ENCODE results near the gene L3MBTL1.
A peak's percentile ranks its signal among the peaks of the same experiment; 100 is the strongest.
"Not testable (repeated sequence)": the region's sequence is repeated elsewhere in the genome, so short reads cannot be mapped to it uniquely, and the experiment has no call there.

The L3MBTL1 gene

DNA sequence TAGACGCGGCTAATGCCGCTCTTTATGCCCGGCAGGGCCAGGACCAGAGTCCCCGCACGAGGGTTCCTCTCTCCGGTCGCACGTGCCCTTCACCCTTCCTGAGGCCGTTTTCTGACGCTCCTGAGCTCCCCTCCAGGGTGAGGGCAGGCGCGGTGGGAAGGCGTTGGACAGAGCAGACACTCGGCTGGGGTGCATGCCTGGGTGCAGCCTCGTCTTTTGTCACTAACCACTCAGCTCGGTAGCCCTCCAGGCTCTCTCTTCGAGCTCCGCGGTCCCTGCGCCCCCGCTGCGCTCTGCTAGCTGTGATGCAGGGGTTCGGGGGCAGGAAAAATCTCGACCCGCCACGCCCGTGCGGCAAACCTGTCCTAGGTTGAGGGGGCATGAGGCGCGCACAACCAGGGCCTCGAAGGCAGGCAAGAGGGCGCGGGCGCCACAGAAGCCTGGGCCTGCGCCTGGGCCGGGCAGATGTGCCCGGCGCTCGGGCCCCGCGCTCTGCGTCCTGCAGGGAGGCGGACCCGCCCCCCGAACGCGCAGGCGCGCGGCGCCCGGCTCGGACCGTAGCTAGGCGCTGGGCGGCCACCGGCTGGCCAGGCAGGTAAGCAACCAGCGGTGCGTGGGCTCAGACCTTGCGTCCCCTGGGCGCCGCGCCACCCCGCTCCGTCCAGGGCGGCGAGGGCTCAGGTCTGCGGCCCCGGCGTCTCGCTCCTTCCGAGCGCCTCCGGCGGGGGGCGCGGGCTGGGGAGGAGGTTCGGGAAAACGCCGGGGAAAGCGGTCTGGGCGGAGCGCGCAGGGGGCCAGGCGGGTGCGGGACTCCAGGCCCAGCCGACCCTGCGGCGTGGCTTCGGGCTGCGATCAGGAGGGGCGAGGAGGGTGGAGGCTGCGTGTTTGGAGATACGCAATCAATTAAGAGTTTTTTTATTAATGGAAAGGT lies at the start of gene L3MBTL1:
TSS of gene L3MBTL1 (plus strand) at position 548 of the 931 bp plus-strand sequence. CDS start 5,807 bp downstream, outside the sequence.
- DNase-seq (ENCODE audit: low read depth in 2 of 2): peak in 1 of 2 donors; percentile 7

DNA sequence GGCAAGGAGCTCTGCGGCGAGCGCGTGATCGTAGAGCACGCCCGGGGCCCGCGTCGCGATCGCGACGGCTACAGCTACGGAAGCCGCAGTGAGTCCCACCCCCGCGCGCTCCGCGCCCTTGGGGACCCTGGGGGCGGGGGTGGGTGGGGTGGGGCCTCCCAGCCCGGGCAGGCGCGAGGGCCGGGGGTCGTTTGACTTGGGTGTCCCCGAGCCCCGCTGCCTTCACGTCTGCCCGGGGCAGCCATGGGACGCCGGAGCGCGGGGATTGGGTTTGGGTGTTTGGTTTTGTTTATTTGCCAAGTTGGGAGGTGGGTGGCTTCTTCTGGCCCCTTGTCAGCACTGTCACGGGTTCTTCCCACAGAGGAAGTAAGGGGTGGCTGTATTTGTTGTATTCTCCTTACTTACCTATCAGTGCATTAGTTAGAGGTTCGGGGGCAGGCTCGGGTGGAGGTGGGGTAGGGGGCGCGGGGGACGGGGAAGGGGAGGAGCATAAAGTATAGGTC lies 49.0 kb upstream of the L3MBTL1 start:
- no peak for DNase-seq (ENCODE audit: low read depth in 2 of 2)

DNA sequence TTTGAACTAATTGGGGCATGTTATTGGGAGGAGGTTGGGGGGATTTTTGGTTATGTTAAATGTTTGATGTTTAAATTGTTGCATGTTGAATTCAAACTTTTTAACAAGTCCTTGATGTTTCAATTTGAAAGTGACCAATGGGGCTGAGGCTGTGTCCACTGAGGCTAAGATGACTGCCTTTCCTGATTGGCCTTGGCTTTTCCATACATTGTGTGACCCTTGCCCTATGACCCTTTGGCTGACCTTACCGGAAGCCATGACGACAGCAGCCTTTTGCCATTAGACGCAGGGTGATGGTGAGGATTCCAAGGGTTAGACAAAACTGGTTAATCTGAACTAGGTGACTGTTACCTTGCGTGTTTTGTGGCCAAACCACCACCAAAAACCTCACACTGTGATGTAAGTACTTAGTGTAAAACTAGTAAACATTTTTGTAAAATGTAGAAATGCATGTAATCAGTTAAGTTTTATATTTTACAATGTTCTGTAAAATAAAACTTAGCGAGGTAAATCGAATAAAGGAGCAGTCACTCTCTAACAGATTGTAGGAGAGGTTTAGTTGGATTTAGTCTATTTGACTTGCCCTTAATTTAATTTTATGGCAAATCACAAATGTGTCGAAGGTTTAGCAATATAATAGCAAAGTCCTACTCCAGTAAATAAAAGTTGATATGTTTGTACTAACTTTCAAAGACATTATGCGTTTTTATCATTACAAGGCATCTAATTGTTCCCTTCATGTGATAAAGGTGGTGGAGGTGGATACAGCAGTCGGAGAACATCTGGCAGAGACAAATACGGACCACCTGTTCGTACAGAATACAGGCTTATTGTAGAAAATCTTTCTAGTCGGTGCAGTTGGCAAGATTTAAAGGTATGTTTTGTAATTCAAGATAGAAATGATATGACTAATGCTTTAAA lies 48.2 kb upstream of the L3MBTL1 start:
- DNase-seq (ENCODE audit: low read depth in 2 of 2): no peak

DNA sequence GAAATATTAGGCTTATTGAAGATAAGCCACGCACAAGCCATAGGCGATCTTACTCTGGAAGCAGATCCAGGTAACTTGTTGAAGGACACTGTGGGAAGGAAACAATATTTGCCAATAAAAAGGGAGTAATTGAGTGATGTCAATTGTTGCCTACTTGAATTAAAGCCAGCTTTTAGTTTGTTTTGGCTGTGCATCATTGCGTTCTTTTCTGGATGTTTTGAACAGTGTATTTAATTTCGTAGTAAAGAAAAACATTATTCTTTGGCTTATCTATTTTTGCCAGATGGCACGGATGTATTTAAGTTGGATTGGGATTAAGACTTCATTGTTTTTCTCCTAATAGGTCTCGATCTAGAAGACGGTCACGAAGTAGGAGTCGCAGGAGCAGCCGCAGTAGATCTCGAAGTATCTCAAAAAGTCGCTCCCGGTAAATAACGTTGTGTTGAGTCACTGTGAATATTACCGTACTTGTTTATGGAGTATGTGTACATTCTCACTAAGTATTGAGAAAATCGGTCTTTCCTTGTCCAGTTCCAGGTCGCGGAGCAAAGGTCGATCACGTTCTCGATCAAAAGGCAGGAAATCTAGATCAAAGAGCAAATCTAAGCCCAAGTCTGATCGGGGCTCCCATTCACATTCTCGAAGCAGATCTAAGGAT lies 47.2 kb upstream of the L3MBTL1 start:
- no peak for DNase-seq (ENCODE audit: low read depth in 2 of 2)

DNA sequence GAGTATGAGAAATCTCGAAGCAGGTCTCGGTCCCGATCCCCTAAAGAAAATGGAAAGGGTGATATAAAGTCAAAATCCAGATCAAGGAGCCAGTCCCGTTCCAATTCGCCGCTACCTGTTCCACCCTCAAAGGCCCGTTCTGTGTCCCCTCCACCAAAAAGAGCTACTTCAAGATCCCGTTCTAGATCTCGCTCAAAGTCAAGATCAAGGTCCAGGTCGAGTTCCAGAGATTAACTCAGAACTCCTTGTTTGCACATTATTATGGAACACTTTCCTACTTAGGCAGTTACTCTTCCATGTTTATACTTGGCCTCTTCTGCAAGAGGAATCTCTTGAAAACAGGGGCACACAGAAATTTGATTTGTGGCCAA lies 46.7 kb upstream of the L3MBTL1 start:
- DNase-seq (ENCODE audit: low read depth in 2 of 2): no peak

GRCh38 chr20:43461894-43462659 lies 45.4 kb upstream of the L3MBTL1 start:
- DNase-seq (ENCODE audit: low read depth in 2 of 2): no peak

- DNase-seq (ENCODE audit: low read depth in 2 of 2): no peak
Measured at GRCh38 chr20:43462660-43463526, 44.6 kb upstream of the L3MBTL1 start.

DNA sequence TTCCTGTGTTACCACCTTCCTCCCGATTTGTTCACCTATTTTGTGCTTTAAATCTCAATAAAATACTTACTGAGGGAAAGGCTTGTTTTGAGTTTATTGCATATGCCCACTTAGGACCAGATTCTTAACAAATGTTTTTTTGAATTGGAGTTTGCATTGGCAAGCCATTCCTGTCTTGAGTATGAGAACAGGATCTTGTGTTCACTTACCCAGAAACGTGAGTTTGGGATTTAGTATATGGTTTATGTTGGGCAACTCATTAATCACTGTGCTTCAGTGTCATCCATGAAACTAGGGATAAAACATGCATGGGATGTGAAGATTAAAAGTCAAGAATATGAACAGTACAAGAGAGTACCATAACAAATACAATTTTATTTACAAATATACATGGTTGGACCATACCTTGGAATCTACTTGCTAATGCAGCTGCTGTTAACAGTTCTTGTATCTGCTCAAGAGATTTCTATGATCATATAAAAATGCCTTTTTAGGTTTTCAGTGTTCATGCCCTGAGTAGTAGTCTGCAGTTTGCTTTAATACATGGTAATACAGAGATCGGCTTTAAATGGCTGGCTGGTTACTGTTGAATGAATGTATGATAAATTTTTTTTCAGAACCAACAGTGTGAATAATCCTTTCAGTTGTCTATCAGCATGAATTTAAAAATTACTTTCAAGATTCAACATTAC lies 43.8 kb upstream of the L3MBTL1 start:
- DNase-seq (ENCODE audit: low read depth in 2 of 2): no peak

DNA sequence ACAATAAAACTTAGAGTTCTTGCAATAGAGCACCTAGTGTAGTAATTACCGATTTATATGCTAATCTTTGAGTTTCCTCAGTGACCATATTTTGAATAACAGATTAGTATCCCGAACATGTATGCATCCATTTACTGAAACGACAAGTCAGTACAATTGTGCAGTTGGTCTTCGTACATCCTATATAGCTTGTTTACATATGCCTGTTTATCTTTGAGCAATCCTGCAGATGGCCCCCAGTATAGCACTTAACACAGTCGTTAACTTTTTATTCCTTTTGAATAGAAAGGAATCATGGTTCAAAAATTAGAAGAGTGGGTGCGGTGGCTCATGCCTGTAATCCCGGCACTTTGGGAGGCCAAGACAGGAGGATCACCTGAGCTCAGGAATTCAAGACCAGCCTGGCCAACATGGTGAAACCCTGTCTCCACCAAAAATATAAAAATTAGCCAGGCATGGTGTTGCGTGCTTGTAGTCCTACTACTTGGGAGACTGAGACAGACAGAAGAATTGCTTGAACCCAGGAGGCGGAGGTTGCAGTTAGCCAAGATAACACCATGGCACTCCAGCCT lies 43.2 kb upstream of the L3MBTL1 start:
- DNase-seq (ENCODE audit: low read depth in 2 of 2): no peak

GRCh38 chr20:43465625-43465943 lies 41.9 kb upstream of the L3MBTL1 start:
- no peak for DNase-seq (ENCODE audit: low read depth in 2 of 2)

DNA sequence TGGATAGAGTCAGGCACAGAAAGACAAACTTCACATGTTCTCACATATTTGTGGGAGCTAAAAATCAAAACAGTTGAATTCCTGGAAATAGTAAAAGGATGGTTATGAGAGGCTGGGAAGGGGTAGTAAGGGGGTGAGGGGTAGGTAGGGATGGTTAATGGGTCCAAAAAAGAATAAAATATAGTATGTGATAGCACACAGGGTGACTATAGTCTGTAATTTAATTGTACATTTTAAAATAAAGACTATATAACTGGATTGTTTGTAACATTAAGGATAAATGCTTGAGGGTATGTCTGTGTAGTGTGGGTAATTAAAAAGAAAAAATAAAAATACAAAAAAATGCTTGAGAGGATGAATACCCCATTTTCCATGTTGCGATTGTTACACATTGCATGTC lies 39.9 kb upstream of the L3MBTL1 start:
- no peak for DNase-seq (ENCODE audit: low read depth in 2 of 2)

GRCh38 chr20:43472671-43473380 lies 34.7 kb upstream of the L3MBTL1 start:
- DNase-seq (ENCODE audit: low read depth in 2 of 2): no peak

DNA sequence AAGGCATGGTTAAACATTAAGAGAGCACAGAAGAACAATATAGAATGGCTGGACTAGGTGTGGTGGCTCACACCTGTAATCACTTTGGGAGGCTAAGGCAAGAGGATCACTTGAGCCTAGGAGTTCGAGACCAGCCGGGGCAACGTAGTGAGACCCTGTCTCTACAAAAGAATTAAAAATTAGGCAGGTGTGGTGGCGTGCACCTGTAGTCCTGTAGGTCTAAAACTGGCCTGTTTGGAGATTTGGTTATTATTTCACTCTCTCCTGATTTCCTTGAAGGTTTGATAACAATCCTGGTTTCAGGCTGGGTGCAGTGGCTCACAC lies 34.2 kb upstream of the L3MBTL1 start:
- no peak for DNase-seq (ENCODE audit: low read depth in 2 of 2)

- no peak for DNase-seq (ENCODE audit: low read depth in 2 of 2)
Measured at GRCh38 chr20:43477193-43477592, 30.3 kb upstream of the L3MBTL1 start.

DNA sequence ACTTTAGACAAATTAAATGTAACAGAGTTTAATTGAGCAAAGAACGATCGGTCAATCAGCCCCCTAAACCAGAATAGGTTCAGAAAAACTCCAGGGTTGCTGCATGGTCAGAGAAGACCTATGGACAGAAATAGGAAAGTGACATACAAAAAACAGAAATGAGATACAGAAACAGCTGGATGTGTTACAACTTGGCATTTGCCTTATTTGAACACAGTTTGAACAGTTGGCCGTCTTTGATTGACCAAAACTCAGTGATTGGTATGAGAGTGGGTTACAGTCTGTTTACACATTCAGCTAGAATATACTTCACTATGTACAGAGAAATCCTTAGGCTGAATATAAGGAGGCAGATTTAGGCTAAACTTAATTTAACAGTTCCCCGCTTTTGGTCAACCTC lies 29.9 kb upstream of the L3MBTL1 start:
- no peak for DNase-seq (ENCODE audit: low read depth in 2 of 2)

GRCh38 chr20:43490038-43490437 lies 17.5 kb upstream of the L3MBTL1 start:
- DNase-seq (ENCODE audit: low read depth in 2 of 2): no peak

DNA sequence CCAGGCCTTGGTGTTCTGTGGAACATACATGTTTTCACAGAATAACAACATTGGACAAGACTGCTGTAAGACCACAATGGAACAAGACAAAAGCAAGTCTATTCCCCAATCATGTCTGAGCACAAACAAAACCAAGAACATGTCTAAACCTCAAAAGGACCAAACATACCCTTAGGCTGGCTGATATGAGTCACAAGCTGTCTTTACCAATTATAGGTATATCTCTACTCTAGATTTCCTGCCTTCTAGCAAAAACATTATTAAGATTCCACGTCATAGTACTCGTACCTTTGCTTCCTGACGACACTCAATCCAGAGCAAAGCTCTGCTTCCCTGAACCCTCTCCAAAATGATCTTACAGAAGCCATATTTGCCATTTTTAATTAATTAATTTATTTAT lies 15.4 kb upstream of the L3MBTL1 start:
- no peak for DNase-seq (ENCODE audit: low read depth in 2 of 2)

DNA sequence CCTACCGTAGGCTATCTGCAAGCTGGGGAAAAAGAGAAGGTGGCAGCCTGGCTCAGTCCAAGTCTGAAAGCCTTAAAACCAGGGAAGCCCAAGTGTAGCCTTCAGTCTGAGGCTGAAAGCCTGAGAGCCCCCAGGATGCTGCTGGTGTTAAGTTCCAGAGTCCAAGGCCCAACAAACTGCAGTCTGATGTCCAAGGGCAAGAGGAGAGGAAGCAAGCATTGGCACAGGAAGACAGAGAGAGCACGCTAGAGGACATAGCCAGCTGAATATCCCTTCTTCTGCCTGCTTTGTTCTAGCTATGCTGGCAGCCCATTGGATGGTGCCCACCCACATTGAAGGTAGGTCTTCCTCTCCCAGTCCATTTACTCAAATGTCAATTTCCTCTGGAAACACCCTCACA lies 12.1 kb upstream of the L3MBTL1 start:
- no peak for DNase-seq (ENCODE audit: low read depth in 2 of 2)

GRCh38 chr20:43502021-43502420 lies 5.5 kb upstream of the L3MBTL1 start:
- not testable (repeated sequence) for DNase-seq (ENCODE audit: low read depth in 2 of 2)

Measured in stimulated activated CD4-positive, alpha-beta T cell treated with anti-CD3 and anti-CD28 coated beads, Interleukin-1b, Interleukin-23, amount 100 ng/mL, for 4 hours (primary cell).